Liver (tissue), 9 donors: ENCODE data around the gene HLTF. TPM values are rescaled to one million over a fixed set of nuclear protein-coding genes. Genes with fewer than 3 reads are reported as not detected.

Experiments
- DNase-seq: peaks from one replicate; pipeline ENCODE4 v3.0.0-alpha.2; 2017; ENCODE audit warnings: low spot score
- H3K27ac ChIP-seq, 2 donors: one replicate each; pipeline ENCODE4 v1.7.0; 2013; ENCODE audit warnings: inconsistent platforms in 2 of 2, low read length in 2 of 2, control low read depth in 1 of 2, low read depth in 1 of 2, mild to moderate bottlenecking in 1 of 2
- H3K27me3 ChIP-seq, 4 donors: one replicate each; pipeline versions ENCODE4 v1.6.1 to v1.7.0; 2013; ENCODE audit warnings: low read length in 3 of 4, inconsistent platforms in 1 of 4, mild to moderate bottlenecking in 1 of 4, moderate library complexity in 1 of 4; ENCODE audit not compliant: control insufficient read depth in 4 of 4, insufficient read depth in 4 of 4
- H3K36me3 ChIP-seq, 4 donors: one replicate each; pipeline versions ENCODE4 v1.6.1 to v1.7.0; 2013; ENCODE audit warnings: low read length in 3 of 4, mild to moderate bottlenecking in 3 of 4, low read depth in 1 of 4, moderate library complexity in 1 of 4; ENCODE audit not compliant: control insufficient read depth in 4 of 4, insufficient read depth in 3 of 4
- H3K4me1 ChIP-seq, 4 donors: one replicate each; pipeline versions ENCODE4 v1.6.1 to v1.7.0; 2013; ENCODE audit warnings: low read length in 3 of 4, mild to moderate bottlenecking in 3 of 4, moderate library complexity in 1 of 4; ENCODE audit not compliant: control insufficient read depth in 4 of 4, insufficient read depth in 4 of 4
- H3K4me3 ChIP-seq, 3 donors: one replicate each; pipeline versions ENCODE4 v1.6.1 to v1.7.0; 2013; ENCODE audit warnings: low read length in 3 of 3, control low read depth in 1 of 3, low read depth in 1 of 3, mild to moderate bottlenecking in 1 of 3
- H3K9ac ChIP-seq, 2 donors: one replicate each; pipeline ENCODE4 v1.7.0; 2013; ENCODE audit warnings: low read length in 2 of 2, mild to moderate bottlenecking in 2 of 2, moderate library complexity in 2 of 2, control low read depth in 1 of 2, low read depth in 1 of 2
- H3K9me3 ChIP-seq, 4 donors: one replicate each; pipeline versions ENCODE4 v1.6.1 to v1.7.0; 2013; ENCODE audit warnings: low read length in 3 of 4; ENCODE audit not compliant: control insufficient read depth in 4 of 4
- ATF3 ChIP-seq: IDR thresholded peaks from 2 replicates; pipeline ENCODE4 v1.6.1; 2016; ENCODE audit warnings: antibody characterized with exemption
- CTCF ChIP-seq: fragments of 150-350 bp; IDR thresholded peaks from 2 replicates; pipeline ENCODE4 v1.5.1; 2017; ENCODE audit warnings: improper control_type of control experiment, low read depth, low read length; ENCODE audit not compliant: missing input control
- EGR1 ChIP-seq, 2 donors: IDR thresholded peaks; 2 replicates each; pipeline ENCODE4 v1.6.1; 2016 to 2018; ENCODE audit warnings: antibody characterized with exemption in 2 of 2, low read depth in 2 of 2
- FOXA1 ChIP-seq: IDR thresholded peaks from 2 replicates; pipeline ENCODE4 v1.6.1; 2016; ENCODE audit warnings: antibody characterized with exemption
- FOXA2 ChIP-seq: IDR thresholded peaks from 2 replicates; pipeline ENCODE4 v1.6.1; 2016; ENCODE audit warnings: antibody characterized with exemption
- GABPA ChIP-seq, 2 donors: IDR thresholded peaks in 1 of 2; conservative IDR thresholded peaks in 1 of 2; 2 replicates each; pipeline ENCODE4 v1.6.1; 2016; ENCODE audit warnings: antibody characterized with exemption in 2 of 2, mild to moderate bottlenecking in 1 of 2, moderate library complexity in 1 of 2
- HNF4A ChIP-seq, 2 donors: conservative IDR thresholded peaks; 2 replicates each; pipeline ENCODE4 v1.6.1; 2016; ENCODE audit warnings: antibody characterized with exemption in 2 of 2, mild to moderate bottlenecking in 2 of 2
- HNF4G ChIP-seq: IDR thresholded peaks from 2 replicates; pipeline ENCODE4 v1.6.1; 2016; ENCODE audit warnings: antibody characterized with exemption
- JUND ChIP-seq, 2 donors: IDR thresholded peaks; 2 replicates each; pipeline ENCODE4 v1.6.1; 2016; ENCODE audit warnings: antibody characterized with exemption in 2 of 2
- MAX ChIP-seq: IDR thresholded peaks from 2 replicates; pipeline ENCODE4 v1.6.1; 2016; ENCODE audit warnings: antibody characterized with exemption
- NR2F2 ChIP-seq: IDR thresholded peaks from 2 replicates; pipeline ENCODE4 v1.6.1; 2016; ENCODE audit warnings: antibody characterized with exemption
- RAD21 ChIP-seq, 2 donors: IDR thresholded peaks; 2 replicates each; pipeline ENCODE4 v1.6.1; 2016; ENCODE audit warnings: antibody characterized with exemption in 2 of 2, mild to moderate bottlenecking in 2 of 2
- REST ChIP-seq: IDR thresholded peaks from 2 replicates; pipeline ENCODE4 v1.6.1; 2016; ENCODE audit warnings: antibody characterized with exemption, mild to moderate bottlenecking
- RXRA ChIP-seq, 2 donors: IDR thresholded peaks; 2 replicates each; pipeline ENCODE4 v1.6.1; 2017 to 2018; ENCODE audit warnings: antibody characterized with exemption in 2 of 2, mild to moderate bottlenecking in 1 of 2
- SP1 ChIP-seq: IDR thresholded peaks from 2 replicates; pipeline ENCODE4 v1.6.1; 2018; ENCODE audit warnings: antibody characterized with exemption, mild to moderate bottlenecking
- TAF1 ChIP-seq: conservative IDR thresholded peaks from 2 replicates; pipeline ENCODE4 v1.6.1; 2016; ENCODE audit warnings: antibody characterized with exemption, mild to moderate bottlenecking
- YY1 ChIP-seq: IDR thresholded peaks from 2 replicates; pipeline ENCODE4 v1.6.1; 2016; ENCODE audit warnings: antibody characterized with exemption, mild to moderate bottlenecking
- ZBTB33 ChIP-seq: IDR thresholded peaks from 2 replicates; pipeline ENCODE4 v1.6.1; 2016; ENCODE audit warnings: antibody characterized with exemption
- WGBS: extraction: QIAGEN DNeasy Blood & Tissue Kit; methylation state at CpG from one replicate; pipeline ENCODE4 v1.1.7; 2013; 5-methylcytosine and 5-hydroxymethylcytosine counted together
- polyA plus RNA-seq, 2 donors: library from polyadenylated mRNA; stranded (reverse) in 1 of 2; unstranded in 1 of 2; fragments of 200-250 nt in 1 of 2; fragments of >200 nt in 1 of 2; fragmentation: Nextera tagmentation in 1 of 2; extraction: Ambion mirVana in 1 of 2; gene quantifications; one replicate each; pipeline versions ENCODE4 v1.2.1 to v1.2.3, GENCODE V29; 2013 to 2015
- total RNA-seq, 2 donors: library from RNA; depleted of rRNA; stranded (reverse); fragments of >200 nt; gene quantifications; one replicate each; pipeline ENCODE4 v1.2.3, GENCODE V29; 2014
- donor health status: healthy.
- donor health status: healthy.
- donor health status: healthy.
- donor health status: healthy.
- donor health status: healthy.

Gene HLTF
- total and polyA plus RNA-seq, 4 donors, result 4.1 to 31.7 (median 17.0) TPM

- no peak for DNase-seq
- Histone ChIP-seq H3K9me3 (no peaks in the 10 kb centered on the region), H3K4me1 (no peaks in the 10 kb centered on the region), H3K4me3 (no peak overlapping the region), H3K9ac (no peak overlapping the region), H3K27ac (no peak overlapping the region), H3K36me3 (peaks cover 0 to 9% (median 6%) of the 10 kb centered on the region in 4 donors), H3K27me3 (no peaks in the 10 kb centered on the region)
- WGBS, result 96% methylated on average over 5 of the region's 5 CpGs
- no peak for TF ChIP-seq ATF3
- TF ChIP-seq SP1, result no peak
- TF ChIP-seq YY1, result no peak
- no peak for TF ChIP-seq REST
- no peak for TF ChIP-seq GABPA (IDR thresholded peaks at IDR 0.05 in 1 of 2, conservative IDR thresholded peaks at IDR 0.05 in 1 of 2)
- TF ChIP-seq RAD21 (IDR thresholded peaks at IDR 0.05), result no peak
- no peak for TF ChIP-seq HNF4G
- no peak for TF ChIP-seq FOXA1
- no peak for TF ChIP-seq MAX
These were observed 41.8 kb downstream of the HLTF start for GRCh38 chr3:149044339-149045083.

GRCh38 chr3:149042789-149043386 is 43.4 kb downstream of the HLTF start:
- no peak for TF ChIP-seq EGR1 (IDR thresholded peaks at IDR 0.05; ENCODE audit: low read depth in 2 of 2)
- no peak for TF ChIP-seq NR2F2
- TF ChIP-seq FOXA1, result no peak
- no peak for TF ChIP-seq RAD21 (IDR thresholded peaks at IDR 0.05)
- no peak for TF ChIP-seq GABPA (IDR thresholded peaks at IDR 0.05 in 1 of 2, conservative IDR thresholded peaks at IDR 0.05 in 1 of 2)
- no peak for TF ChIP-seq YY1
- TF ChIP-seq TAF1, result no peak
- no peak for TF ChIP-seq HNF4A (conservative IDR thresholded peaks at IDR 0.05)
- TF ChIP-seq ZBTB33, result no peak
- TF ChIP-seq JUND (IDR thresholded peaks at IDR 0.05), result no peak
- no peak for TF ChIP-seq HNF4G
- TF ChIP-seq ATF3, result no peak
- TF ChIP-seq REST, result no peak
- TF ChIP-seq FOXA2, result no peak
- TF ChIP-seq RXRA (IDR thresholded peaks at IDR 0.05), result no peak
- no peak for TF ChIP-seq MAX
- TF ChIP-seq SP1, result no peak
- no peak for TF ChIP-seq CTCF
- no peak for DNase-seq
- Histone ChIP-seq H3K36me3 (peaks cover 0 to 7% (median 3%) of the 10 kb centered on the region in 4 donors), H3K9ac (no peak overlapping the region), H3K4me3 (no peak overlapping the region), H3K9me3 (no peaks in the 10 kb centered on the region), H3K27ac (no peak overlapping the region), H3K27me3 (no peaks in the 10 kb centered on the region), H3K4me1 (peaks cover 3 to 8% (median 4%) of the 10 kb centered on the region in 4 donors)
- 64% methylated on average over 1 of the region's 1 CpG for WGBS
